H1 (cell line): ENCODE results near the gene SLC16A2. TPM values are rescaled to one million over a fixed set of nuclear protein-coding genes. Genes with fewer than 3 reads are reported as not detected.

Experiments
- CTCF ChIA-PET: fragments of 300-600 bp; sonication (Branson Sonifier 250); formaldehyde crosslinking; loops from one replicate; lab custom pipeline; 2021; ENCODE audit not compliant: partially characterized antibody; lab: Charles Lee
- POLR2A ChIA-PET: fragments of 300-600 bp; sonication (Branson Sonifier 250); formaldehyde crosslinking; loops from one replicate; lab custom pipeline; 2021; ENCODE audit warnings: inconsistent platforms; ENCODE audit not compliant: partially characterized antibody; lab: Charles Lee
- DNase-seq, 2 experiments: peaks; one replicate each; pipeline versions ENCODE4 v3.0.0 to v3.0.0-alpha.2; 2010 to 2022; ENCODE audit warnings: low spot score in 2 of 2, low read depth in 1 of 2, mixed read lengths in 1 of 2
- FAIRE-seq: peaks from 2 replicates; lab custom pipeline; 2011; peaks lifted over from hg19 to GRCh38; lab: Jason Lieb, UNC
- H2AFZ ChIP-seq: 2 replicates; pipeline ENCODE4 v1.8.1; 2012; ENCODE audit warnings: low read length, inconsistent platforms
- H2AK5ac ChIP-seq: 2 replicates; pipeline ENCODE4 v1.6.1; 2013; ENCODE audit warnings: low read depth, low read length
- H2BK120ac ChIP-seq: replicated peaks from 2 replicates; pipeline ENCODE3; 2013; ENCODE audit warnings: low read depth, low read length, inconsistent platforms
- H2BK12ac ChIP-seq: 2 replicates; pipeline ENCODE4 v1.6.1; 2013; ENCODE audit warnings: low read depth, low read length
- H2BK15ac ChIP-seq: 2 replicates; pipeline ENCODE4 v1.6.1; 2013; ENCODE audit warnings: low read length
- H2BK20ac ChIP-seq: 2 replicates; pipeline ENCODE4 v1.6.1; 2013; ENCODE audit warnings: low read length
- H2BK5ac ChIP-seq: 2 replicates; pipeline ENCODE4 v1.6.1; 2013; ENCODE audit warnings: low read depth, low read length
- H3K14ac ChIP-seq: 2 replicates; pipeline ENCODE4 v1.6.1; 2013; ENCODE audit warnings: inconsistent platforms; ENCODE audit not compliant: insufficient read length
- H3K18ac ChIP-seq: 2 replicates; pipeline ENCODE4 v1.6.1; 2013; ENCODE audit warnings: low read length; ENCODE audit errors: extremely low read depth
- H3K23ac ChIP-seq: 2 replicates; pipeline ENCODE4 v1.6.1; 2013; ENCODE audit warnings: inconsistent platforms; ENCODE audit not compliant: insufficient read length
- H3K23me2 ChIP-seq: 2 replicates; pipeline ENCODE4 v1.6.1; 2013; ENCODE audit warnings: low read depth, low read length
- H3K27ac ChIP-seq: 2 replicates; pipeline ENCODE4 v1.6.1; 2011; ENCODE audit warnings: low read depth, low read length, inconsistent platforms
- H3K27me3 ChIP-seq, 4 experiments: replicated peaks in 1 of 4; 1 replicate in 1 of 4; 2 replicates in 3 of 4; pipeline versions ENCODE4 v1.6.1 to v1.8.1; 2011 to 2013; ENCODE audit warnings: low read length in 3 of 4, mild to moderate bottlenecking in 3 of 4, inconsistent platforms in 2 of 4, mixed read lengths in 2 of 4, moderate library complexity in 1 of 4; ENCODE audit not compliant: control insufficient read depth in 3 of 4, insufficient read depth in 3 of 4; ENCODE audit errors: extremely low read depth in 1 of 4
- H3K36me3 ChIP-seq, 4 experiments: 2 replicates each; pipeline versions ENCODE4 v1.6.1 to v1.8.1; 2011 to 2013; ENCODE audit warnings: mild to moderate bottlenecking in 4 of 4, low read length in 3 of 4, moderate library complexity in 2 of 4, control low read depth in 1 of 4, inconsistent platforms in 1 of 4; ENCODE audit not compliant: insufficient read depth in 4 of 4, control insufficient read depth in 2 of 4
- H3K4ac ChIP-seq: replicated peaks from 2 replicates; pipeline ENCODE3; 2013; ENCODE audit warnings: low read length, low read depth, mixed read lengths, inconsistent platforms; ENCODE audit not compliant: insufficient read length
- H3K4me1 ChIP-seq, 4 experiments: replicated peaks in 1 of 4; 1 replicate in 1 of 4; 2 replicates in 3 of 4; pipeline versions ENCODE4 v1.6.1 to v1.8.1; 2011 to 2013; ENCODE audit warnings: low read length in 3 of 4, inconsistent platforms in 2 of 4, mixed read lengths in 1 of 4; ENCODE audit not compliant: insufficient read depth in 4 of 4, control insufficient read depth in 3 of 4
- H3K4me2 ChIP-seq, 2 experiments: 2 replicates each; pipeline versions ENCODE4 v1.6.1 to v1.8.1; 2011 to 2013; ENCODE audit warnings: low read depth in 2 of 2, low read length in 2 of 2, control low read depth in 1 of 2, inconsistent platforms in 1 of 2, mild to moderate bottlenecking in 1 of 2; ENCODE audit not compliant: insufficient read depth in 1 of 2
- H3K4me3 ChIP-seq, 4 experiments: fragments of 200-600, 300-600 bp in 1 of 4; sonication (generic), shearing (Covaris generic), sonication (Bioruptor Twin) in 1 of 4; 2 replicates each; pipeline versions ENCODE4 v1.5.1 to v1.8.1; 2011 to 2016; ENCODE audit warnings: low read length in 4 of 4, low read depth in 3 of 4, control low read depth in 2 of 4, inconsistent platforms in 2 of 4, mild to moderate bottlenecking in 2 of 4, mixed read lengths in 1 of 4, moderate library complexity in 1 of 4; ENCODE audit not compliant: insufficient read depth in 2 of 4; ENCODE audit errors: extremely low read depth in 1 of 4
- H3K56ac ChIP-seq: replicated peaks from 2 replicates; pipeline ENCODE3; 2013; ENCODE audit warnings: low read depth, mild to moderate bottlenecking, mixed read lengths, low read length, inconsistent platforms; ENCODE audit not compliant: insufficient read length
- H3K79me1 ChIP-seq: 2 replicates; pipeline ENCODE4 v1.6.1; 2013; ENCODE audit warnings: low read depth, low read length, control low read depth
- H3K79me2 ChIP-seq, 2 experiments: 2 replicates each; pipeline versions ENCODE4 v1.6.1 to v1.8.1; 2012 to 2013; ENCODE audit warnings: low read length in 2 of 2, mild to moderate bottlenecking in 2 of 2, inconsistent platforms in 1 of 2; ENCODE audit not compliant: insufficient read depth in 2 of 2, control insufficient read depth in 1 of 2
- H3K9ac ChIP-seq, 4 experiments: replicated peaks in 1 of 4; 1 replicate in 1 of 4; 2 replicates in 3 of 4; pipeline versions ENCODE4 v1.6.1 to v1.8.1; 2011 to 2013; ENCODE audit warnings: low read depth in 3 of 4, low read length in 3 of 4, control low read depth in 2 of 4, mild to moderate bottlenecking in 2 of 4, moderate library complexity in 2 of 4, inconsistent platforms in 1 of 4; ENCODE audit errors: extremely low read depth in 1 of 4
- H3K9me3 ChIP-seq, 2 experiments: 2 replicates each; pipeline versions ENCODE4 v1.6.1 to v1.8.1; 2012 to 2013; ENCODE audit warnings: mild to moderate bottlenecking in 2 of 2, moderate library complexity in 2 of 2, control low read depth in 1 of 2, inconsistent platforms in 1 of 2, low read depth in 1 of 2, low read length in 1 of 2, mixed read lengths in 1 of 2; ENCODE audit not compliant: insufficient read depth in 2 of 2
- H4K20me1 ChIP-seq, 2 experiments: replicated peaks in 1 of 2; 2 replicates each; pipeline versions ENCODE3 to v1.8.1; 2011 to 2013; ENCODE audit warnings: inconsistent platforms in 2 of 2, low read length in 2 of 2, mild to moderate bottlenecking in 1 of 2; ENCODE audit not compliant: insufficient read depth in 2 of 2, control insufficient read depth in 1 of 2
- H4K5ac ChIP-seq: 2 replicates; pipeline ENCODE4 v1.6.1; 2013; ENCODE audit warnings: low read length, low read depth, mixed read lengths, inconsistent platforms; ENCODE audit not compliant: insufficient read length
- H4K8ac ChIP-seq: 2 replicates; pipeline ENCODE4 v1.8.0; 2013; ENCODE audit warnings: mild to moderate bottlenecking, moderate library complexity, low read length, inconsistent platforms; ENCODE audit not compliant: insufficient read depth; ENCODE audit errors: extremely low read depth
- H4K91ac ChIP-seq: replicated peaks from 2 replicates; pipeline ENCODE3; 2013; ENCODE audit warnings: low read length, mixed read lengths, inconsistent platforms; ENCODE audit not compliant: insufficient read length
- CHD2 ChIP-seq: IDR thresholded peaks from 2 replicates; pipeline ENCODE4 v1.6.1; 2012; ENCODE audit warnings: low read length, improper control_type of control experiment
- CREB1 ChIP-seq: IDR thresholded peaks from 2 replicates; pipeline ENCODE4 v1.6.1; 2012; ENCODE audit warnings: inconsistent platforms
- GABPA ChIP-seq: IDR thresholded peaks from 2 replicates; pipeline ENCODE4 v1.6.1; 2011; ENCODE audit warnings: mild to moderate bottlenecking, low read length, moderate library complexity, borderline replicate concordance; ENCODE audit not compliant: insufficient read depth
- JUN ChIP-seq: IDR thresholded peaks from 2 replicates; pipeline ENCODE4 v1.6.1; 2011; ENCODE audit warnings: low read depth, mild to moderate bottlenecking, improper control_type of control experiment, low read length
- KDM1A ChIP-seq: fragments of 200-600, 300-600 bp; sonication (generic); IDR thresholded peaks from 2 replicates; pipeline ENCODE4 v1.7.1; 2016; ENCODE audit warnings: mild to moderate bottlenecking, low read length, borderline replicate concordance
- RAD21 ChIP-seq, 2 experiments: IDR thresholded peaks in 1 of 2; conservative IDR thresholded peaks in 1 of 2; 2 replicates each; pipeline ENCODE4 v1.6.1; 2011; ENCODE audit warnings: low read depth in 2 of 2, low read length in 2 of 2, improper control_type of control experiment in 1 of 2, inconsistent platforms in 1 of 2, mild to moderate bottlenecking in 1 of 2, moderate library complexity in 1 of 2
- SP2 ChIP-seq: IDR thresholded peaks from 2 replicates; pipeline ENCODE4 v1.6.1; 2012; ENCODE audit warnings: mild to moderate bottlenecking, low read length, inconsistent platforms
- YY1 ChIP-seq: IDR thresholded peaks from 2 replicates; pipeline ENCODE4 v1.6.1; 2011; ENCODE audit warnings: low read depth, mild to moderate bottlenecking, low read length
- WGBS, 2 experiments: shearing (Covaris generic) in 1 of 2; methylation state at CpG; one replicate each; pipeline versions ENCODE4 v1.1.6 to v1.1.7; 2013 to 2015; ENCODE audit warnings: low lambda C conversion rate in 2 of 2, mixed read lengths in 2 of 2, inconsistent platforms in 1 of 2, low coverage in 1 of 2, missing lambda C conversion rate in 1 of 2; ENCODE audit not compliant: insufficient replicate concordance in 2 of 2, insufficient coverage in 1 of 2, insufficient read length in 1 of 2; ENCODE audit errors: extremely low coverage in 1 of 2, missing lambda C conversion rate in 1 of 2; 5-methylcytosine and 5-hydroxymethylcytosine counted together
- polyA plus RNA-seq, 7 experiments: library from polyadenylated mRNA; depleted of rRNA in 3 of 7; stranded (reverse) in 5 of 7; unstranded in 2 of 7; fragments of >200 nt in 5 of 7; fragments of 200-250 nt in 2 of 7; gene quantifications; 1 replicate in 5 of 7; 2 replicates in 1 of 7; 4 replicates in 1 of 7; pipeline versions ENCODE4 v1.2.1 to v1.2.3, GENCODE V29; 2011 to 2013; ENCODE audit warnings: missing spikeins in 2 of 7, mixed read lengths in 2 of 7
- total RNA-seq: library from RNA; stranded (reverse); fragmentation: NEBNext Ultra II Directional; extraction: Animal tissue kit (Norgen Biotek cat#: 25700); gene quantifications from 2 replicates; pipeline ENCODE4 v1.2.1, GENCODE V29; 2021
- TF ChIP-seq, protein P1 (sequence below): IDR thresholded peaks from 2 replicates; pipeline ENCODE4 v1.6.1; 2012; ENCODE audit warnings: low read length, inconsistent platforms
- TF ChIP-seq, protein P2 (sequence below): IDR thresholded peaks from 2 replicates; pipeline ENCODE4 v1.6.1; 2012; ENCODE audit warnings: inconsistent platforms

SLC16A2 gene
- total and polyA plus RNA-seq, 2 of the 8 experiments (the other 6 are each of a cell fraction or from before 2014, with no cell fraction given), result 24.4 to 32.2 TPM

DNA sequence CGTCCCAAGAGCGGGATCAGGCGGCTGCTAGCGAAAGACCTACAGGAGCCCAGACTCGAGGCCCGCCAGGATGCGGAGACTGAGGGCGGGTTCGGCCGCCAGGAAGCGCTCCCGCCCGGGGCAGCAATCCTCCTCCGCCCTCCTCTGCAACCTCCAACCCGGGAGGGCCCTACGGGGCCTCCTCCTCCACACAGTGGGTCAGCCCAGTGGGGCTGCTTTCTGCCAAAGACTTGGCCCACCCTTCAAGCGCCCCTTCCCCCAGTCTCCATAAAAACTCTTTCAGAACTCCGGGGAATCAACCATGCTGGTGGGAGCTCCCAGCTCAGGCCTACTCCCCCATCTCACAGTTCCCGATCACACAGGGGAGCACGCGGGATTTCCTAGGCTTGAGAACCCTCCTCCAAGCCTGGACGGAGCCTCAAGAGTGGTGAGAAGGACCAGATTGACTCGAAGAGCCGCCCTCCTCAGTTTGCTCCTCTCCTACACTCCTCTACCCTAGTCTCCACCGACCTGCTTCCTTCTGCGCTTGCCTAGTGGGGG is 115.6 kb downstream of the SLC16A2 start:
- H3K4me2 ChIP-seq, result peak overlapping the region; percentile 79 to 84
- CTCF ChIA-PET, result interaction anchor here (1.0 to 2.6 kb wide), 3 partner anchors 11 to 105 kb away, joined by 3 to 7 read pairs (median 4); no protein-coding TSS in a partner anchor
- TF ChIP-seq KDM1A (no peak), CHD2 (0 out of 2 replicates have a peak, but pooled peaks have one; percentile 32), RAD21 (IDR thresholded peaks at IDR 0.05 in 1 of 2, conservative IDR thresholded peaks at IDR 0.05 in 1 of 2; ENCODE audit: low read depth in 2 of 2, low read length in 2 of 2) (0 out of 4 replicates have a peak, but pooled peaks of 1 of the 2 experiments have one; percentile 14), JUN (no peak), GABPA (no peak), CREB1 (no peak), YY1 (no peak), SP2 (no peak)
- TF ChIP-seq, protein P1, sequence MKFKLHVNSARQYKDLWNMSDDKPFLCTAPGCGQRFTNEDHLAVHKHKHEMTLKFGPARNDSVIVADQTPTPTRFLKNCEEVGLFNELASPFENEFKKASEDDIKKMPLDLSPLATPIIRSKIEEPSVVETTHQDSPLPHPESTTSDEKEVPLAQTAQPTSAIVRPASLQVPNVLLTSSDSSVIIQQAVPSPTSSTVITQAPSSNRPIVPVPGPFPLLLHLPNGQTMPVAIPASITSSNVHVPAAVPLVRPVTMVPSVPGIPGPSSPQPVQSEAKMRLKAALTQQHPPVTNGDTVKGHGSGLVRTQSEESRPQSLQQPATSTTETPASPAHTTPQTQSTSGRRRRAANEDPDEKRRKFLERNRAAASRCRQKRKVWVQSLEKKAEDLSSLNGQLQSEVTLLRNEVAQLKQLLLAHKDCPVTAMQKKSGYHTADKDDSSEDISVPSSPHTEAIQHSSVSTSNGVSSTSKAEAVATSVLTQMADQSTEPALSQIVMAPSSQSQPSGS, result no peak
- TF ChIP-seq, protein P2, sequence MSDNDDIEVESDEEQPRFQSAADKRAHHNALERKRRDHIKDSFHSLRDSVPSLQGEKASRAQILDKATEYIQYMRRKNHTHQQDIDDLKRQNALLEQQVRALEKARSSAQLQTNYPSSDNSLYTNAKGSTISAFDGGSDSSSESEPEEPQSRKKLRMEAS, result peak; percentile 28; the same call in 1 of the 2 replicates

More for the DNA sequence above, 115.6 kb downstream of the SLC16A2 start:
- Histone ChIP-seq H3K4ac (no peak overlapping the region), H4K91ac (no peak overlapping the region), H3K27me3 (peaks cover 0 to 2% (median 0%) of the 10 kb centered on the region in 4 experiments; a peak in 2 of 7 replicates), H2BK5ac (no peak overlapping the region; the same call in 1 of the 2 replicates), H4K20me1 (no peaks in the 10 kb centered on the region), H2BK120ac (no peak overlapping the region), H3K23me2 (peaks cover 4% of the 10 kb centered on the region; the same call in 1 of the 2 replicates), H4K5ac (no peak overlapping the region), H2AFZ (no peak overlapping the region), H3K14ac (no peak overlapping the region), H3K18ac (no peak overlapping the region), H3K9ac (no peak overlapping the region), H3K79me1 (no peaks in the 10 kb centered on the region), H2AK5ac (no peak overlapping the region), H2BK20ac (no peak overlapping the region), H3K4me3 (peak overlapping the region; percentile 36 to 64 (median 49); a peak in 7 of 8 replicates), H4K8ac (no peak overlapping the region; the same call in 1 of the 2 replicates), H3K56ac (no peak overlapping the region), H3K27ac (no peak overlapping the region), H2BK12ac (no peak overlapping the region), H3K79me2 (no peaks in the 10 kb centered on the region), H3K36me3 (no peaks in the 10 kb centered on the region; a peak in 1 of 8 replicates), H2BK15ac (no peak overlapping the region), H3K4me1 (peaks cover 0 to 12% (median 2%) of the 10 kb centered on the region in 4 experiments; a peak in 4 of 7 replicates), H3K9me3 (no peaks in the 10 kb centered on the region), H3K23ac (no peak overlapping the region)
- FAIRE-seq (no peak), DNase-seq (no peak)
- POLR2A ChIA-PET, result interaction anchor here (1.5 to 1.7 kb wide), 2 partner anchors 9 to 114 kb away, joined by 5 to 6 read pairs; no protein-coding TSS in a partner anchor
- WGBS, 2 experiments, result 29% methylated on average over 13 of the region's 26 CpGs; no CpG with 5 or more reads in 1 of the 2 experiments
